ENCODE measurements around the gene PMEL.
A peak's percentile ranks its signal among the peaks of the same experiment; 100 is the strongest.
"Not testable (repeated sequence)": the region's sequence is repeated elsewhere in the genome, so short reads cannot be mapped to it uniquely, and the experiment has no call there.

The PMEL gene

GRCh38 chr12:55982319-55982936 lies 16.6 kb upstream of the PMEL start:
- peak; percentile 62 to 70 (median 63) for DNase-seq

- not testable (repeated sequence) for DNase-seq
These were observed 16.0 kb upstream of the PMEL start for GRCh38 chr12:55981882-55982281.

- no peak for DNase-seq
These were observed 13.2 kb upstream of the PMEL start for GRCh38 chr12:55979069-55979468.

GRCh38 chr12:55978393-55978792 lies 12.6 kb upstream of the PMEL start:
- DNase-seq = no peak

GRCh38 chr12:55974308-55974730 lies 8.5 kb upstream of the PMEL start:
- peak; percentile 55 to 77 (median 64) for DNase-seq

- peak; percentile 99 to 100 (median 99) for DNase-seq
These were observed 7.9 kb upstream of the PMEL start, which contains the start of gene RAB5B for GRCh38 chr12:55973599-55974307. TSS of gene RAB5B (plus strand) at chr12:55974078. CDS start at chr12:55986961, 12,883 bp downstream.

GRCh38 chr12:55972911-55973598 lies 7.2 kb upstream of the PMEL start:
- DNase-seq = no peak

- DNase-seq = no peak
These were observed 6.6 kb upstream of the PMEL start for GRCh38 chr12:55972456-55972855.

- no peak for DNase-seq
These were observed 6.2 kb upstream of the PMEL start for GRCh38 chr12:55972042-55972441.

- DNase-seq = peak in 2 of 3 donors; percentile 10 to 37
These were observed 4.9 kb upstream of the PMEL start for GRCh38 chr12:55970775-55971174.

GRCh38 chr12:55969356-55969755 lies 3.5 kb upstream of the PMEL start:
- no peak for DNase-seq

GRCh38 chr12:55966408-55967281 lies 803 bp upstream of the PMEL start, which contains the start of gene CDK2:
TSS of gene CDK2 (plus strand) at chr12:55966830. CDS start at chr12:55967009, 179 bp downstream.
- peak; percentile 90 to 96 (median 92) for DNase-seq

- peak in 1 of 3 donors; percentile 10 for DNase-seq
These were observed 602 bp downstream of the PMEL start for GRCh38 chr12:55965240-55965639.

- peak in 1 of 3 donors; percentile 6 for DNase-seq
These were observed 2.1 kb downstream of the PMEL start for GRCh38 chr12:55963760-55964159.

GRCh38 chr12:55957106-55957859 lies 8.6 kb downstream of the PMEL start:
- no peak for DNase-seq

- peak in 1 of 3 donors; percentile 34 for DNase-seq
These were observed 9.9 kb downstream of the PMEL start for GRCh38 chr12:55955800-55956508.

- no peak for DNase-seq
These were observed 10.5 kb downstream of the PMEL start for GRCh38 chr12:55955344-55955743.

GRCh38 chr12:55946553-55946952 lies 19.3 kb downstream of the PMEL start:
- no peak for DNase-seq

- DNase-seq = no peak
These were observed 23.2 kb downstream of the PMEL start for GRCh38 chr12:55942577-55943136.

- DNase-seq = no peak
These were observed 23.8 kb downstream of the PMEL start for GRCh38 chr12:55942055-55942454.
